ENCODE data around the gene UCHL1. TPM values are rescaled to one million over a fixed set of nuclear protein-coding genes. Genes with fewer than 3 reads are reported as not detected.
"Not testable (repeated sequence)": the region's sequence is repeated elsewhere in the genome, so short reads cannot be mapped to it uniquely, and the experiment has no call there.

Gene UCHL1
- total RNA-seq, 1 donor from 2014 or later, result 9.5 TPM

DNA sequence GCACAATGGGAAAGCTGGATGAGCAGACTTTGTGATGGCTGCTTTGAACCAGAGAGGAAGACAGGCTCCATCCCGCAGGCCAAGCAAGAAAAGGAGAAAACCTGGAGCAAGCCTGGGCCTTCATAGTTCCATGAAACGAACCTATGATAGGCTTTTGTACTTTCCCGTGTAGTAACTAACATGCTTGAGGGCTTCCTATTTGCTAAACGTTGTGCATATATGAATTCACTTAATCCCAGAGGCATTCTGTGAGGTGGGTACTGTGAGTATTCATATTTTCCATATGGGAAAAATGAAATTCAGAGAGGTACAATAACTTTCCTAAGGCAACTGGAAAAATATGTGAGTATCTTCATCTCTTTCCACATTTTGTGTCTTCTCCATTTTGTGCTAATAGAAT, 28.8 kb upstream of the UCHL1 start:
- ATAC-seq (ENCODE audit: poor library complexity) (no peak), DNase-seq (no peak)
- intact Hi-C loops (cut with DNase I), result no loop called here

DNA sequence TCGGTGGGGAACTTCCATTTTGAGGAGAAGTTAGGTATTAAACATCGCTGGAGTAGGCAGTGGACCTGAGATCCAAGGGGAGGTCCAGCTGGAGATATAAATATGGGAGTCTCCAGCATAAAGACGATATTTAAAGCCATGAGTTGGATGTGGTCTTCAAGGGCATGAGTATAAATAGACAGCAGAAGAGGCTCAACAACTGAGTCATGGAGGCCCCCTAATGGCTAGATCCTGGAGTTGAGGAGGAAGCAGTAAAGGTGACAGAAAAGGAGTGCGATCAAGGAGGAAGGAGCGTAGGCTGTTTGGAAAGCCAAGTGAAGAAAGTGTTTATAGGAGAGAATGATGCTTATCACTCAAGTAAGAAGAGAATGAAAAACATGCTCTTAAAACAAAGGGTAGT, 24.3 kb upstream of the UCHL1 start:
- DNase-seq, result no peak
- intact Hi-C loops (cut with DNase I), result no loop called here
- no peak for ATAC-seq (ENCODE audit: poor library complexity)

DNA sequence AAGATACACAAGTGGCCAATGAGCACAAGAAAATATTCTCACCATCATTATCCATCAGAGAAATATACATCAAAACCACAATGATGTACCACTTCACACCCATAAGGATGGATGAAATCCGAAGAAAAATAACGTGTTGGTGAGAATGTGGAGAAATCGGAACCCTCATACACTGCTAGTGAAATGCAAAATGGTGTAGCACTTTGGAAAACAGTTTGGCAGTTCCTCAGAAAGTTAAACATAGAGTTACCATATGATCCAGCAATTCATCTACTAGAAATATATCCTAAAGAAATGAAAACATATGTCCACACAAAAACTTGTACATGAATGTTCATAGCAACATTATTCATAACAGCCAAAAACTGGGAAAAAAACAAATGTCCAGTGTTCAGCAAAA, 23.9 kb upstream of the UCHL1 start:
- intact Hi-C loops (cut with DNase I), result no loop called here
- ATAC-seq (ENCODE audit: poor library complexity) (no peak), DNase-seq (no peak)

DNA sequence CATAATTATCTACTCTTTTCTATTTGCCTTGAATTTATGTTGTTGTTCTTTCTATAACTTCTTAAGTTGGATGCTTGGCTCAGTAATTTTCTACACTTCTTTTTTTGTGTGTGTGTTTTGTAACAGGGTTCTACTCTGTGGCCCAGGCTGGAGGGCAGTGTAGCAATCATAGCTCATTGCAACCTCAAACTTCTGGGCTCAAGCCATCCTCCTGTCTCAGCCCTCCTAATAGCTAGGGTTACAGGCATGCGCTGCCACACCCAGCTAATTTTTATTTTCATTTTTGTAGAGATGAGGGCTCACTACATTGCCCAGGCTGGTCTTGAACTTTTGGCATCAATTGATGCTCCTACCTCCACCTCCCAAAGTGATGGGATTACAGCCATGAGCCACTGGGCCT, 20.7 kb upstream of the UCHL1 start:
- intact Hi-C loops (cut with DNase I), result no loop called here
- no peak for DNase-seq

DNA sequence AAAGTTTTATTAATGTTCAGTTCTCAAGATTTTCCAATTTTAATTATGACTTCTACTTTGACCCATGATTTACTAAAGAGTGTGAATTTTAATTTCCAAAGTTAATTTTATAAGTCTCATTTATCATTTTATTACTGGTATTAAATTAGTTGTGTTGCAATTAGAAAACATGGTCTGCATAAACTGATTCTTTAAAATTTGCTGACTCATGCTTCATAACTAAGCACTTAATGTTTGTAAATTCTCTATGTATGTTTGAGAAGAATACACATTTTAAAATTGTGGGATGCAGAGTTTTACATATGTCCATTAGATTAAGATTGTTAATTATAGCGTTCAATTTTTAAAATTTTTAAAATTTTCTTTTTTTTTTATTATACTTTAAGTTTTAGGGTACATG, 20.2 kb upstream of the UCHL1 start:
- DNase-seq, result no peak
- intact Hi-C loops (cut with DNase I), result no loop called here
- no peak for ATAC-seq (ENCODE audit: poor library complexity)

More for the DNA sequence above, 20.7 kb upstream of the UCHL1 start:
- no peak for ATAC-seq (ENCODE audit: poor library complexity)

DNA sequence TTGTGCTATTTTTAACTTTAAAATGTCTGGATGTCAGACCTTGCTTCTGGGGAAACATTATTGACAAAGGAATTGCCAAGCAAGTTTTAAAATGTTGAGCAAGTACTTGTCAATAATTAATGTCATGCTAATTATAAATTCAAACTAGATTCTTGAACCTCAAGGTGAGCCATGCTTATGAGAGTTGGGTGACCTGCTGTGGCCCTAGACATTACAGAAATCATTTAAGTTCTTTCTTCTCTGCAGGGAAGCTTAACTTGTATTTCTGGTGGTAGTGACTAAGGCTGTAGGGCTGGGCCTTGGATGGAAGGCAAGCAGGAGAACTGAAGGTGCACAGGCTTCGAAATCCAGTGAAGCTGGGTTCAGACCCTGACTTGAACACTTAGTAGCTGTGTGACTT, 14.8 kb upstream of the UCHL1 start:
- no peak for ATAC-seq (ENCODE audit: poor library complexity)
- intact Hi-C loops (cut with DNase I), result no loop called here
- no peak for DNase-seq

DNA sequence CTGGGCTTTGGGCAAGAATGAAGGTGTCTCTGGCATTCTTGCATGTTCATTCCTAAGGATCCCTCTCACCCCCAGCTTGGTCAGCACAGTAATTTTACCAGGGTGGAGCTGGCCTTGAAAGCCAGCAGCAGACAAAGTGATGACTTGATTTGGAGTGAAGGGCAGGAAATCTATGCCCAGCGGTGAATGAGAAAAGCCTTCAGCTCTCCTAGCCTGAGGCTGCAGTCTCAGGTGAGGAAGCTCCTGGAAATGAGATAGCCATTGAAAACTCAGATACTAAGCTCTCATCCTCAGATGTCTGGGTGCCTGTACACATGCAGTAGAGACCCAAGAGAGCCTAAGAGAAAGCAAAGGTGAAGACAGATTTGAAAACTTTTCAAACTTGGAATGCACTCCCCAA, 10.7 kb upstream of the UCHL1 start:
- ATAC-seq (ENCODE audit: poor library complexity), result no peak
- DNase-seq, result no peak
- intact Hi-C loops (cut with DNase I), result no loop called here

DNA sequence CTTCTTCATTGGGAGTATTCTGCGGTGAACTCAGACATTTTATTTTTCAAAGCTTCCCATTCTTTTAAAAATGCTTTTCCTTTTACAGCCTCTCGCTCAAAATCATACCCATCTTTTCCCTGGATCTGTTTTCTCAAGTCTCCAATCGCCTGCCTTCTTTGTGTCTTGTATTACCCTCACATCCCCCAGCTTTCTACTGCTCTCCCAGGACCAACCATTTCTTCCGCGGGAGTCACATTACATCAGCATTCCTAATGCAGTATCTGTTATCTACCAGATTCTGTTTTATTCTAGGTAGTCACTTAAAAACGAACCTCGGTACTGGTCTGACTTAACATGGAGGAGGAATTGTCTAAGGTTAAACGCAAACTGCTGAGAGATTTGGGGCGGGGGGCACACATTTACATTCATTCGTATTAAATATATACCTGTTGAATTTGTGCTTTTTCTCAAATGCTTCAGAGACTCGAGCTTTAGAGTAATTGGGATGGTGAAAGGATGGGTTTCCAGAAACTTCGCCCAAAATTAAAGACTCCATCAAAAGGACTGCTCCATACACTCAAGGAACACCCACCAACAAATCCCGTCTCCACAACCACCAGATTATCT, 493 bp upstream of the UCHL1 start:
- ATAC-seq (ENCODE audit: poor library complexity) (no peak), DNase-seq (no peak)
- intact Hi-C loops (cut with DNase I), result no loop called here

DNA sequence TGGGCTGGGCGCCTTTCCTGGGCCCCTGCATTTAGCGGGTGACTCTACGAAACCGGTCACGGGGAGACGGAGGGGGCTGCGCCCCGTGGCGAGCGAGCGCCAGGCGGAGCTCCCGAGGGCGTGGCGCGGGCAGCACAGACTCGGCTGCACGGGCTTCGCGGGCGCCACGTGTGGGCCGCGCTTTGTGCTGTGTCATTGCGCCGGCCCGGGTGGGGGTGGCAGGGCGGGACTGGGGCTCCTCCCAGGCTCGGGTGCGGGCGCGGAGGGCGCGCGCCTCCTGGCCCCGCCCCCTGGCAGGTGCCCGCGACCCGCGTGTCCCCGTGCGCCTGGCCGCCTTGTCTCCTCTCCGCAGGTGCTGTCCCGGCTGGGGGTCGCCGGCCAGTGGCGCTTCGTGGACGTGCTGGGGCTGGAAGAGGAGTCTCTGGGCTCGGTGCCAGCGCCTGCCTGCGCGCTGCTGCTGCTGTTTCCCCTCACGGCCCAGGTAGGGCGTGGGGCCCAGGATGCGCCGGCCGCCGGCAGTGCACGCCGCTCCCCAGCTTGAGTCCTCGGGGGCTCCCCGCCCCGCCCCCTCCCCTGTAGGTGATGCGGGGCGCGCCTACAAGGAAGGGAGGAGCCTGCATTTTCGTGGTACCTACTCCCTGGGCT, 651 bp downstream of the UCHL1 start:
- intact Hi-C loops (cut with DNase I), result no loop called here
- DNase-seq (peak; percentile 61), ATAC-seq (ENCODE audit: poor library complexity) (peak; percentile 81)

DNA sequence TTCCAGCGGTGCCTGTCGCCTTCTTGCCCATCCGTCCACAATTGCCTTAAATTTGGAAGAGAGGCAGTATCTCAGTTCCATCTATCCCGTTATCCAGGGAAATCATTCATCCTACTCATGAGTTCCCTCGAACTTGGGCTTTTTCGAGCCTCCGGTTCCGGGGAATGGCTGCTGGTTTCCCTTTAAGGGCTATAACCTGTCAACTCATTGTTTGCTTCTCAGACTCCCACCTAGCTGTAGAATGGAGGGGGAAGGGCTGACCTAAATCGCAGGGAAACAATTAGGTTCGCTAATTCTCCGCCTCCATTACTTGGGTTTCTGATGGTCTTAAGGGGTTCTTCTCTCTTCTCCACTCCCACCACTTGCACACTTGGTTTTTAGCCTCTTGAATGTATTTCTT, 1.2 kb downstream of the UCHL1 start:
- intact Hi-C loops (cut with DNase I), result no loop called here
- no peak for DNase-seq
- ATAC-seq (ENCODE audit: poor library complexity), result no peak

DNA sequence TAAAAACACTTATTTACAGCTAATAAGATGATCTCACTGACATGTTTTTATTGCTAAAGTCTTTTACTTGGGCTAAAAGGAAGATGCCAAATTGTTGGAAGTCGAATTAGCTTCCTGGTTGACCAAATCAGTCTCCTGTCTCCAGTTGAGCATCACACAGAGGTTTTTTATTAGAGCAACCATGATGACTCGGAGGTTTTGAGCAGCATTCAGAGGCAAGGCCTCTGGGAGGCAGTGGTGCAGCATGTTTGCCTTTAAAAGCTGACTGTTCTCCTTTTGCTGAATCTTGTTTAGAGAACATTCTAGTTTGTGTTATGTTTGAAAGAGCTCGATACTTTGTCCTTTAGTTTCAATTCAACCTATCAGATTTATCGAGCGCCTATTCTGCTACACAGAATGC, 2.1 kb downstream of the UCHL1 start:
- ATAC-seq (ENCODE audit: poor library complexity) (peak; percentile 65), DNase-seq (no peak)
- intact Hi-C loops (cut with DNase I), result no loop called here

DNA sequence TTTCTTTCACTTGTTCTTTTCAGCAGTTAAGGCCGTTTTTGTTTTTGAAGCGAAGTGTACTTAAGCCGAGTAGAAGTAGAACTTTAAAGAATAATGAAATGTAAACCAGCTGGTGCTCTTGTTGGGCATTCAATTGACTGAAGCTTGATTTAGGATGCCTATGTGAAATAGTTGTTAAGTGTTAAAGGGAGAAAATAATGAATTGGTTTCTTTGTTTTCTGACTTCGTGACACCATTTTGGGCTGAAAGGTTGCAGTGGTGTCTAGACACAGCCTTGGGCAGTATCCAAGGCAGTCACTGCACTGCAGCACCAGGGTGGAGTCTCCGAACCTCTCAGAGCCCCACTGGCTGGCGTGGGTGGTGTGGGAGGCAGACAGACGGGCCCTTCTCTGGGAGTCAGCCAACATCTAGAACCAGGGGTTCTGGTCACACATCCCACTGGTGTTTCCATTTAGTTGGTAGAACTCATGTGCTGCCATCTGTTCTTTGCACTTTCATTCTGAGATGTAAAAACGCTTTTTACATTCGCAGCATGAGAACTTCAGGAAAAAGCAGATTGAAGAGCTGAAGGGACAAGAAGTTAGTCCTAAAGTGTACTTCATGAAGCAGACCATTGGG, 3.5 kb downstream of the UCHL1 start:
- intact Hi-C loops (cut with DNase I), result no loop called here
- DNase-seq, result no peak

DNA sequence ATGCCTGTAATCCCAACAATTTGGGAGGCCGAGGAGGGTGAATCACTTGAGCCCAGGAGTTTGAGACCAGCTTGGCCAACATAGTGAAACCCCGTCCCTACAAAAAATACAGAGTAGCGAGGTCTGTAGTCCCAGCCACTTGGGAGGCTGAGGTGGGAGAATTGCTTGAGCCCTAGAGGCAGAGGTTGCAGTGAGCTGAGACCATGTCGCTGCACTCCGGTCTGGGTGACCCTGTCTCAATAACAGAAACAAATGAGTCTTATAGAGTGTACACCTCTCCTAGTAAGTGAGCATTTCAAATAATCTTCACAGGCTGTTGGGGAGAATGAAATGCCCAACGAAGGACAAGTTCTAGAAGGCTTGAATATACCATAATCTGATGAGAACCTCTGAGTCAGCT, 5.5 kb downstream of the UCHL1 start:
- ATAC-seq (ENCODE audit: poor library complexity), result no peak
- DNase-seq, result no peak
- intact Hi-C loops (cut with DNase I), result no loop called here

More for the DNA sequence above, 3.5 kb downstream of the UCHL1 start:
- no peak for ATAC-seq (ENCODE audit: poor library complexity)

DNA sequence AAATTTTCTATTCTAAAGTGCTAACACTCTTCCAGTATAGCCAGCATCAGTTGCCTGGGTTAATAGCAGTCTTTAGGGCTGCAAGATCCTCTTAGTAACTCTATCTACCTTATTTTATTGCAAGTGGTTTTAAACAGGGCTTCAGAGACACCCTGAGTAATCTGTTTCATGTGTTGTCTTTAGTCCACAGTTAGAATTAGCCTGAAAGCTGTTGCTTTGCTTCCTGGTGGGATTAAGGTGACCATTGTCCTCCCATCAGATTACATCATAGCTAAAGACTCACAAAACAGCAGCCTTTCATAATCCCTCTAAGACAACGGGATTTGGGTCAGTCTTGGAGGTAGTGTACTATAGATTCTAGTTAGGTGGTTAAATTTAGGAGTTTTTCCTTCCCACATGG, 7.5 kb downstream of the UCHL1 start:
- intact Hi-C loops (cut with DNase I), result no loop called here
- ATAC-seq (ENCODE audit: poor library complexity) (no peak), DNase-seq (no peak)

DNA sequence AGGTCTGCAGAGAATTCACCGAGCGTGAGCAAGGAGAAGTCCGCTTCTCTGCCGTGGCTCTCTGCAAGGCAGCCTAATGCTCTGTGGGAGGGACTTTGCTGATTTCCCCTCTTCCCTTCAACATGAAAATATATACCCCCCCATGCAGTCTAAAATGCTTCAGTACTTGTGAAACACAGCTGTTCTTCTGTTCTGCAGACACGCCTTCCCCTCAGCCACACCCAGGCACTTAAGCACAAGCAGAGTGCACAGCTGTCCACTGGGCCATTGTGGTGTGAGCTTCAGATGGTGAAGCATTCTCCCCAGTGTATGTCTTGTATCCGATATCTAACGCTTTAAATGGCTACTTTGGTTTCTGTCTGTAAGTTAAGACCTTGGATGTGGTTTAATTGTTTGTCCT, 11.3 kb downstream of the UCHL1 start:
- ATAC-seq (ENCODE audit: poor library complexity) (peak; percentile 29), DNase-seq (no peak)

DNA sequence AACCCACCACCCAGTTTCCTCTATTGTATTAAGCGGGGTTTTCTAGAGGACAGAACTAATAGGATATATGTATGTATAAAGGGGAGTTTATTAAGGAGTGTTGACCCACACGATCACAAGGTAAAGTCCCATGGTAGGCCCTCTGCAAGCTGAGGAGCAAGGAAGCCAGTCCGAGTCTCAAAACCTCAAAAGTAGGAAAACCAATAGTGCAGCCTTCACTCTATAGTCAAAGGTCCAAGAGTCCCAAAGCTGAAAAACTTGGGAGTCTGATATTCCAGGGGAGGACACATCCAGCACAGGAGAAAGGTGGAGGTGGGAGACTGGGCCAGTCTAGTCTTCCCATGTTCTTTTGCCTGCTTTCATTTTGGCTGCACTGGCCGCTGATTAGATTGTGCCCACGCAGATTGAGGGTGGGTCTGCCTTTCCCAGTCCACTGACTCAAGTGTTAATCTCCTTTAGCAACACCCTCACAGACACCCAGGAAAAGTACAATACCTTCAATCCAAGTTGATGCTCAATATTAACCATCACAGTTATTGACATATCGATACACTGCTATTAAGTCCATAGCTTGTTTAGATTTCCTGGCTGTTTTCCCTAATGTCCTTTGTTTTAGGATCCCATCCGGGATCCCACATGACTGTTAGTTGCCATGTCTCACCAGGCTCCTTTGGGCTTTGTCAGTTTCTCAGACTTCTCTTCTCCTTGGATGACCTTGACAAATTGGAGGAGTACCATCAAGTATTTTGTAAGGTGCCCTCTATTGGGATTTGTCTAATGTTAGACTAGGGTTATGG, 12.2 kb downstream of the UCHL1 start:
- ATAC-seq (ENCODE audit: poor library complexity) (no peak), DNase-seq (no peak)
- intact Hi-C loops (cut with DNase I), result loop anchor here (5.0 kb wide), 1 partner anchor 393 kb away; no protein-coding TSS in a partner anchor

More for the DNA sequence above, 11.3 kb downstream of the UCHL1 start:
- intact Hi-C loops (cut with DNase I), result loop anchor here (5.0 kb wide), 1 partner anchor 394 kb away; no protein-coding TSS in a partner anchor

DNA sequence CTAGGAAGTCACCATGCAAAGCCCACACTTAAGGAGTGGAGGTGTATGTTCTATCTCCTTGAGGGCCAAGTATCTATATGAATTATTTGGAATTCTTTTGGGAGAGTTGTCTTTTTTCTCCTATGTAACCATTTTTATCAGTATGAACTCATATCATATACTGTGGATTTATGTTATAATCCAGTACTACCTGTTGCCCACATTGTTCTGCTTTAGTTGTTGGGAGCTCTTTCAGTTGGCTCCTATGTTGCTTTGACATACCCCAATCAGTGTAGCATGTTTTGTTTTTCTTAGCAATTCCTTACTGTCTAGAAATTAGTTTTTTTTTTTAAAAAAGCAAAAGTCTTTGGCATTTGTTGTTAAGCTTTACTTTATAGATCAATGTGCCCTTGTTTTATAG, 13.0 kb downstream of the UCHL1 start:
- ATAC-seq (ENCODE audit: poor library complexity), result no peak
- intact Hi-C loops (cut with DNase I), result loop anchor here (5.0 kb wide), 1 partner anchor 393 kb away; no protein-coding TSS in a partner anchor

DNA sequence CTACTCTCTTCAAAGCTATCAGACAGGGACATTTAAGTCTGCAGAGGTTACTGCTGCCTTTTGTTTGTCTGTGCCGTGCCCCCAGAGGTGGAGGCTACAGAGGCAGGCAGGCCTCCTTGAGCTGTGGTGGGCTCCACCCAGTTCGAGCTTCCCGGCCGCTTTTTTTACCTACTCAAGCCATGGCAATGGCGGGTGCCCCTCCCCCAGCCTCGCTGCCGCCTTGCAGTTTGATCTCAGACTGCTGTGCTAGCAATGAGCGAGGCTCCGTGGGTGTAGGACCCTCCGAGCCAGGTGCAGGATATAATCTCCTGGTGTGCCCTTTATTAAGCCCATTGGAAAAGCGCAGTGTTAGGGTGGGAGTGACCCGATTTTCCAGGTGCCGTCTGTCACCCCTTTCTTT, 19.2 kb downstream of the UCHL1 start:
- intact Hi-C loops (cut with DNase I); DNase-seq; ATAC-seq (ENCODE audit: poor library complexity): not testable (repeated sequence)

More for the DNA sequence above, 13.0 kb downstream of the UCHL1 start:
- DNase-seq, result no peak

DNA sequence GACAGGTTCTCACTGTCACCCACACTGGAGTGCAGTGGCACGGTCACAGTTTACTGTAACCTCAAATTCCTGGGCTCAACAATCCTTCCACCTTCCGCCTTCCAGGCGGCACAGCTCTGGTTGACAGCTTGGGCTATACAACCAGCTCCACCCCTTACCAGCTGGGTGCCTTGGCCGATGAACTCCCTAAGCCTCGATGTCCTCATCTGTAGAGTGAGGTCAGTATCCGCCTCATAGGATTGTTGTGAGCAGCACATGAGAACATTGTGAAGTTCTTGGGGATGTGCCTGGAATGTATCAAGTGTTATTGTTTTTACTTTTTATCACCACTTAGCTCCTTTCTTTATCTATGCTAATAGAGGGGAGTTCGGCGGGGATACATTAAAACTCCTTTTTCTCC, 23.3 kb downstream of the UCHL1 start:
- DNase-seq (no peak), ATAC-seq (ENCODE audit: poor library complexity) (peak; percentile 30)
- intact Hi-C loops (cut with DNase I), result loop anchor here (5.0 to 10.0 kb wide), 2 partner anchors 382 to 605 kb away; no protein-coding TSS in a partner anchor

All from Right ventricle myocardium superior (tissue), 1 donor.